GM19238 (cell line): Measurements from ENCODE around the gene TUBB4A.
A peak's percentile ranks its signal among the peaks of the same experiment; 100 is the strongest.

ENCODE experiments used
- DNase-seq: peaks from one replicate; pipeline ENCODE4 v3.0.0; 2011; ENCODE audit warnings: low spot score; ENCODE audit not compliant: insufficient read length

Gene TUBB4A

GRCh38 chr19:6470173-6470572, 31.9 kb downstream of the TUBB4A start:
- no peak for DNase-seq

GRCh38 chr19:6467384-6467783, 34.7 kb downstream of the TUBB4A start:
- no peak for DNase-seq

DNA sequence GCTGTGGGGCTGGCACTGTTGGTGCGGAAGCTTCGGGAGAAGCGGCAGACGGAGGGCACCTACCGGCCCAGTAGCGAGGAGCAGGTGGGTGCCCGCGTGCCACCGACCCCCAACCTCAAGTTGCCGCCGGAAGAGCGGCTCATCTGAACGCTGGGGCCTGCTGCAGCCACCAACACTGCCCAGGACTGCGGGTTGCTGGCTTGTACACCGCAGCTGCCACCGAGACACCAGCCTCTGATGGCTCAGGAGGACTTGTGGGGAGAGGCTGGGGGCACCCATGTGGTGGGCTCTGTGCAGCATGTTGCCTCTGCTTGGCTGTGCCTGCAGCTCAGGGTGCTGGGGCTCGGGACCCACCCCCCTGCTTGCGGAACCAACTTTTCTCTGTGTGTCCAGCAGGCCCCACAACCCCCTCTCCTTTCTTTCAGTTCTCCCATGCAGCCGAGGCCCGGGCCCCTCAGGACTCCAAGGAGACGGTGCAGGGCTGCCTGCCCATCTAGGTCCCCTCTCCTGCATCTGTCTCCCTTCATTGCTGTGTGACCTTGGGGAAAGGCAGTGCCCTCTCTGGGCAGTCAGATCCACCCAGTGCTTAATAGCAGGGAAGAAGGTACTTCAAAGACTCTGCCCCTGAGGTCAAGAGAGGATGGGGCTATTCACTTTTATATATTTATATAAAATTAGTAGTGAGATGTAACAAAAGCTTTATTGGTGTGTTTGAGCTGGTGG, 35.4 kb downstream of the TUBB4A start:
- no peak for DNase-seq

DNA sequence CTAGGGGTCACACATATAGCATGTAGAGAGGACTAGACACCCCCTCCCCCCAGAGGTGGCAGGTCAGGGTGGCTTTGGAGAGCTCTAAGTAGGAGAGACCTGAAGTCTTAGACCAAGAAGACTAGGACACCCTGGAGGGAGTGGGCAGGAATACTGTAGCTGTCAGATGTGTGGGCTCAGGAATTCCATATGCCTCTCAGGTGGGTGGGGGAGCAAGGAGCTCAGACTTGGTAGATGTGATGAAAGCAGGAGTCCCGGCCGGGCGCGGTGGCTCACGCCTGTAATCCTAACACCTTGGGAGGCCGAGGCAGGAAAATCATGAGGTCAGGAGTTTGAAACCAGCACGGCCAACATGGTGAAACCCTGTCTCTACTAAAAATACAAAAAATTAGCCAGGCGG, 36.4 kb downstream of the TUBB4A start:
- no peak for DNase-seq

- DNase-seq: no peak
Observed at GRCh38 chr19:6465006-6465405, 37.1 kb downstream of the TUBB4A start.

DNA sequence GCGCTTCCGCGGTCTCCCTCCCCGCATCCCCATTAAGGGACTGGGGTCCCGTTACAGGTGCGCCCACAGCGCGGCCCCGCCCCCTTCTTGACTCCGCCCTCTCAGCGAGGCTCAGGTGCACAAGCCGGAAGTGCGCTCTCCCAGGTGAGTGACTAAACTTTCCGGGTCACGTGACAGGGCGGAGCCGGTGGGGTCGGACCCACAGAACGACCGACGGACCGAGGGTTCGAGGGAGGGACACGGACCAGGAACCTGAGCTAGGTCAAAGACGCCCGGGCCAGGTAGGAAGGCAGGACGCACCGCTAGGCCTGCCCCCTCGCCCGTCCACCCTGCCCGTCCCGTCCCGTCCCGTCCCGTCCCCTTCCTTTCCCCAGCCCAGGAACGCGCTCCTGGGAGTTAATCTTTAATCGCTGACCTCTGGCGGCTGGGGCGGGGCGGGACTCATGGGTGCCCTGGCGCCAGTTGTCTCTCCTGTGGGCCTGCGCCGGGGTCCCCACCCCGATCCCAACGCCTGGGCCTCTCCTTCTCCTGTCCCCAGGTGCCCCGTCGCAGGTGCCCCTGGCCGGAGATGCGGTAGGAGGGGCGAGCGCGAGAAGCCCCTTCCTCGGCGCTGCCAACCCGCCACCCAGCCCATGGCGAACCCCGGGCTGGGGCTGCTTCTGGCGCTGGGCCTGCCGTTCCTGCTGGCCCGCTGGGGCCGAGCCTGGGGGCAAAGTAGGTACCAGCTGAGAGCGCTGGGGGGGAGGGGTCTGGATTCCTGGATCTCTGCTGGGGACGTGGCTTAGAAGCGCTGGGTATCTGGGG, 37.8 kb downstream of the TUBB4A start, which contains the start of gene CRB3:
Gene CRB3 (plus strand): TSS at position 202 of the 804 bp plus-strand sequence. CDS start 431 bp downstream, at position 633.
- no peak for DNase-seq

DNA sequence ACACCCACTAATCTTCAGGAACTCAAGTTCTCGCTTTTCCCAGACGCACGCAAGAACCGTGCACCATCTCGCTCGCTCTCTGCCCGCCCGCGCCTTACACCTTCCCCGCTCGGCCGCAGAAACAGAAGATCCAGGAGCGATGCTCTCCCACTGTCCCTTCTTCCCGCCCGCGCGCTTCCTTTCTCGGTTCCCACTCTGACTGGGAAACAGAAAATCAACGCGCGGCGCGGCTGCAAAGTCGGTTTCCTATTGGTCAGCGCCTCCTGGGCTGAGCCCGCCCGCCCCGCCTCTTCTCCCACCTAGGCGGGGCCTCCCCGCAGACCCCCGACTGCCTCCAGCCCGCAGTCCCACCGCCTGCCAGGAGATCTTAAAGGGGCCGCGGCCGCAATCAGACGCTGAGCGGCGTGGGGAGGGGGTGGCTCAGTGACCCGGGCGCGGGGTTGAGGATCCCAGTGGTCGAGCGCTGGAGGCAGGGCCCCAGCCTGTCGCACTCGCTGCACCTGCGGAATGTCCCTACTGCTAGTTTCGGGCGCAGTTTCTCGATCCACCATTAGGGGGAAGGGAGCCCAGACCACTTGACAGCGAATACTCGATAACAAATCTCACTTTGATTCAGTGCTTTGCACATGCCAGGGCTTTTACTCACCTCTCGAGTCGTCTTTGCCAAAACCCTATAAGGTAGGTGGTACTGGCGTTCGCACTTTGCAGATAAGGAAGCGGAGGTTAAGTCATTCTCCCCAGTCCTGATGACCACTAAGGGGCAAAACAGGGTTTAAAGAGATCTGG, 41.8 kb downstream of the TUBB4A start:
- DNase-seq: peak; percentile 94

DNA sequence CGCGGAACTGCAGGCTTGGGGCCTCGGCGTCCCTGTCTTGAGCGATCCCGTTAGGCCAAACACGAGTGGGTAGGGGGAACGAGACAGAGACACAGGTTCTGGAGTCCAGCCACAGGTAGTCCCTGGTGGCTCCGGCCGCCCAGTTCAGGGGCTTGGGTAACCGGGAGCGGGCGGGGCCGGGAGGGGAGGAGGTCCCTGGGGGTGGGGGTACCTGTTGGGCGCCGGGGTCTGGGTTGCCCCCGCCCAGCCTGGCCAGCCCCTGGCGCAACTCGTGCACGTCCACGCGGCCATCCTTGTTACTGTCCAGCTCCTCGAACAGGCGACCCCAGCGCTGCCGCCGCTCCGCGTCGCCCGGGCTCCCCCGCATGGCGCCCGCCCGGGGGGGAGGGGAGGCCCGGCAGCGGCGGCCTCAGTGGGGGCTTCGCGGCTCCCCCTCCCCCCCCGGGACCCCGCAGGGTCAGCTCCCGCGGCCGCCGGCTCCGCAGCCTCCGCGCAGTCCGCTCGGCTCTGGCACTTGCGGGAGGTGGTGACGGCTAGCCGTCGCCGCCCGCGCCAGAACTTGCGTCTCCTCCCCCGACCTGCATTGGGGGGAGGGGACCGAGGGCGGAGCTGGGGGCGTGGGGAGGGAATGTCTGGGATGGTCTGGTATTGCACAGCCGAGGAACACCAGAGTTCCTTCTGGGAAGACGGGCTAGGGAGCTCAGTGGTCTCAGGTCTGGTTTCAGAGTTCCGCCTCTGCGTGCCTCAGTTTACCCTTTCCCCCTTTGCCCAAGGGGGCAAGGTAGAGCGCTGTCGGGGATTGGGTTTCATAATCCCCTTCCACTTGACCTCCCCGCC, 42.6 kb downstream of the TUBB4A start, which contains the start of gene SLC25A23:
Gene SLC25A23 (minus strand): TSS at position 531 of the 837 bp plus-strand sequence. CDS start 164 bp downstream, at position 367.
- peak; percentile 83 for DNase-seq

DNA sequence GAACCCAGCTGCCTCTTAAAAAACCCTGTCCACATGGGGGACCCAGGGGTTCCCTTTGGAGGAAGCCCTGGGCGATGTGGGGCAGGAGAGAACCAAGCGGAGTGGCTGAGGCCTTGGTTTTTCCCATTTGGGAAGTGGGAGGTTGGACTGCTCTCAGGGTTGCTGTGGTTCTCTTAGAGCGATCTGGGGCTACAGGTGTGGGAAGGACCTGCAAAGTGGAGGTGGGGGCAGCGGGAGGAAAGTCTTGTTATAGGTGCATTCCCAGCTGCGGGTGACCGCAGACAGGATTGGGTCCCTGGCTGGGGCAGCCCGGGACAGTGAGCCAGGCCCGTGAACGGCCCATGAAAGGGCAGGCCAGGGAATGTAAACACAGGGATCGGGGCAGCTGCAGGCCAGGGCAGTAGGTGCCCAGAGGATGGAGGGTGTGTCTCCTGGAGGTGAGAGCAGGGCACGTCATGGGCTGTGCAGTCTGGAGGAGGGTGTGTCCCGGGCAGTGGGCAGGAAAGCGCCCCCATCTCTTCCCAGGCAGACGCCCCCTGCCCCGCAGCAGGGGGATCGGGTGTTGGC, 43.3 kb downstream of the TUBB4A start:
- no peak for DNase-seq

DNA sequence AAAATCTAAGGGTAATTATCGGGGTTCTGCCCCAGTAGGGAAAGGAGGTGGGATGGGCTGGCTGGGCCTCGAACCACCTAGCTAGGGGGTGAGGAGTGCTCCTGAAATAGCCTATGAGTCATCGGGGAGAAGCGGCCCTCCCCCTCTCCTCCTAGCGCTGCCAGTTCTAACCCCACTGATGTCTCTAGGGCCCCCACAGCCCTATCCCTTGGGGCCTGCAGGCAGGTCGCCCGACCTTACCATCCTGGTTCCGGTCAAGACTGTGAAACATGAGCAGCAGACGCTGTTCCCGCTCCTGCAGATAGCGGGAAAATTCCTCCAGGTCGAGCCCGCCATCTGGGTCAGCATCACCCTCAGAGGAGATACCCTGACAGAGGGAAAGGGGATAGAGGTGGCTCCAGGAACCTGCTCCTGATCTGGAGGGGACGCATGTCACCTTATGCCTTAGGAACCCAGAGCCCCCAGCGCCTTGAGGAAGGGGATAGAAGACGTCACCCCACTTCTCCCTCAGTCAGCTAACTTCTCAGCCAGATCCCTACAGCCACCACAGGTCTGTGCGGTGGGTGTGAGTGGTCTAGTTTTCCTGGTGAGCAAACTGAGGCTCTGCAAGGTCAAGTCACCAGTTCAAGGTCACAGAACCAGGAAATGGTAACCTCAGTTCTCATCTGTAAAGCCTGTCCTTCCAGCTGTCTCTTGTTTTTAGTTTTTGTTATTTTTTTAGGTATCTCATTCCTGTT, 44.0 kb downstream of the TUBB4A start:
- no peak for DNase-seq

- no peak for DNase-seq
Observed at GRCh38 chr19:6455924-6456323, 46.2 kb downstream of the TUBB4A start.

DNA sequence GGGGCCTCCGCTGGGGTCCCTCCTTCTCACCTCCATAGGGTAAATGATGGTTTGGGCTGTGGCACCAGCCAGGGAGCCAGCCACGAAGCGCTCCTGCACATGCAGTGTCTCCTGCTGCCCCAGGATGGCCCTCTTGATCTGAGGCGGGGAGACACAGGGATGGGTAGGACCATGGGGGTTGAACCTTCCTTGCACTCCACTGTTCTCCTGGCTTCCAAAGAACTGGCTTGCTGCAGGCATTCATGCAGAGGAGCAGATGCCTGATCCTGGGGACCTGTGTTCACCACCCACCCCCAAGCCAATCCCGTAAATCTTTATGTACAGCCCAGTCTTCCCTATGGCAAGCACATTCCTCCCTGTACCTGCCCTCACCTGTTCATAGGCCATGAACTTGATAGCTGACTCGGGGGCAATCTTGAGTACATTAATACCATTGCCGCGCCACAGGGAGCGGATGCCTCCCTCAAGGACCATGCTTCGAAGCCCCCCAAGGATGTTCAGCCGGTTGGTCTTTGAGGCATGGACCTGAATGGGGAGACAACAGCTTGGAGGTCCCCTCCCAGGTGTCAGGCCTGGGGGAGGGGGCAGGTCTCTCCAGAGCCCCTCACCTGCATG, 48.1 kb downstream of the TUBB4A start:
- no peak for DNase-seq

DNA sequence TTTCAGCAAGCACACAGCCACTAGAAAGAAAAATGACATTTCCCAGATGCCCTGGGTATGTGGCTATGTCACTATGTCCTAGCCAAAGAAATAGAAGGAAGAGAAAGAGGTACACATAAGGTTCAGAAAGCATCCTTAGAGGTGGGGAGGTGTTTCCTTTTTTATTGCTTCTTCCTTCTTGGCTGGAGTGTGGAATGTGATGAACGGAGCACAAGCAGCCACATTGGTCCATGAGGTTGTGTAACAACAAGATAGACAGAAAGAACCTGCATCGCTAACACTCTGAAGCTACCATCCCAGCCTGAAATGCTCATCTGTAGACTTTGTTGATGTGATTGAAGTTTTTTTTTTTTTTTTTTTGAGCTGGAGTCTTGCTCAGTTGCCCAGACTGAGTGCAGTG, 49.2 kb downstream of the TUBB4A start:
- no peak for DNase-seq

DNA sequence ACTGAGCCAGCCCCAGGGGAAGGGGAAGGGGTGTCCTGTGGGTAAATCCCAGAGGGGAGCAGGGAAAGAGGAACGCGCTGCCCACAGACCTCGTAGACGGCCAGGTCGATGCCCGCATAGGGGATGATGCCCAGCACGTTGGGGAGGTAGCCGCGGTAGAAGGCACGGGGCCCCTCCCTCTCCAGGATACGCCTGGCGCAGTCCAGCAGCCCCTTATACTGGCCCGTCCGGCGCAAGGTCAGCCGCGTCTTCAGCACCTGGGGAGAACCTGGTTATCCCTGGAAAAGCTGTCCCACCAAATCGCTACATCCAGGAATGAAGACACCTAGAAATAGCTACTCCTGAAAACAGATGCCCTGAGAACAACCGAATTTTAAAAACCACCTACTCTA, 49.9 kb downstream of the TUBB4A start:
- no peak for DNase-seq

DNA sequence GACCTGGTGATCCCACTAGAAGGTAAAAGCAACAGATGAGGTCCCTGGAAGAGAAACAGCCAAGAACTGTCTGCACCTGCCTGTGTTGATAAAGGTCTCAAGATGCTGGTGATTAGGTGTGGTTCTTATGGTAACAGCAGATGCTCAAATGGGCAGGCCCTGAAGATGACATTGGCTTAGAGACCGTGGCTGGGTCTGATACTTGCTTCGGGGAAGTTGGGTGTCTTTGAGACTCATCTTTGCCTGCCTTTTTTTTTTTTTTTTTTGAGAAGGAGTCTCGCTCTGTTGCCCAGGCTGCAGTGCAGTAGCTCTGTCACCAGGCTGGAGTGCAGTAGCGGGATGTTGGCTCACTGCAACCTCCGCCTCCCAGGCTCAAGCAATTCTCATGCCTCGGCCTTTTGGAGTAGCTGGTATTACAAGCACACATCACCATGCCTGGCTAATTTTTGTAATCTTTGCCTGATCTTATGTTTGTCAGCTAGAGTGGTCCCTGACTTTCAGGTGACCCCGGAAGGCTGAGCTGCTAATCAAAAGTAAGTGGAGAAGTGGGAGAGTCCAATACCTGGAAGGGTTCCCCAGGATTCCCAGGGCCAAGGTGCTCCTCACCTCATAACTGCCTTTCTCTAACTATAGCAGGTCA, 50.4 kb downstream of the TUBB4A start:
- no peak for DNase-seq

DNA sequence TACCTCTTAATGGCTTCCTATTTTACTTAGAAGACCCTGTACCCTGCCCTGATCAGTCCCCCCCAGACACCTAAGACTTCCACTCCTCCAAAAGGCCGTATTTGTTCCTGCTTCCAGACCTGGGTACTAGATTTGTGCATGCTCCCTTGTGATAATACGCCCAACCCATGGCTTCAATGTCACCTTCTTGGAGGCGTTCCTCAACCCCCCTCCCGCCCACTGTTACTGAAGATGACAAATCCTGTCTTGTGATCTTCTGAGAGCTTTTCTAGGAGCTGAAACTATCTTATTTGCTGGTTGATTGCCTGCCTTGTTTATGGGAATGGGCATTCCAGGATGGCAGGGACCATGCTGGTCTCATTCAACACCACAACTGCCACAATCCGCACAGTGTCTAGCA, 51.9 kb downstream of the TUBB4A start:
- DNase-seq: no peak

GRCh38 chr19:6448045-6448444, 54.1 kb downstream of the TUBB4A start:
- DNase-seq: no peak

DNA sequence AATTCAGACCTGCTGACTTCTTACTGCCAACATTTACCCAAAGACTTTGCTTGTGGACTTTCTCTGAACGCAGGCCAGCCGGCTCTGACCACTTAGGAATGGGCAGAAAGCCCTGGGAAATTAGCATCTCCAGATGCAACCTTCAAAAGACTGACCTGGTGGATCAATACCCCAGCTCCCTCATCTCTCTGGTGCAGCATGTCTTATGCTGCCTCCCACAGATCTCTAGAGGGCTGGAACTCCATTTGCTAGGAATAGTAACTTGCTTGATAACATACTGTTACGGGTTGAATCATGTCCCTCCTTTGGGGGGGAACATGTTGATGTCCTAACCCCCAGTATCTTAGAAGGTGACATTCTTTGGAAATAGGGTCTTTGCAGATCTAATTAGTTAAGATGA, 55.7 kb downstream of the TUBB4A start:
- no peak for DNase-seq
